ENCODE data around the gene TRIM37.
"Not testable (repeated sequence)": the region's sequence is repeated elsewhere in the genome, so short reads cannot be mapped to it uniquely, and the experiment has no call there.

The TRIM37 gene, protein sequence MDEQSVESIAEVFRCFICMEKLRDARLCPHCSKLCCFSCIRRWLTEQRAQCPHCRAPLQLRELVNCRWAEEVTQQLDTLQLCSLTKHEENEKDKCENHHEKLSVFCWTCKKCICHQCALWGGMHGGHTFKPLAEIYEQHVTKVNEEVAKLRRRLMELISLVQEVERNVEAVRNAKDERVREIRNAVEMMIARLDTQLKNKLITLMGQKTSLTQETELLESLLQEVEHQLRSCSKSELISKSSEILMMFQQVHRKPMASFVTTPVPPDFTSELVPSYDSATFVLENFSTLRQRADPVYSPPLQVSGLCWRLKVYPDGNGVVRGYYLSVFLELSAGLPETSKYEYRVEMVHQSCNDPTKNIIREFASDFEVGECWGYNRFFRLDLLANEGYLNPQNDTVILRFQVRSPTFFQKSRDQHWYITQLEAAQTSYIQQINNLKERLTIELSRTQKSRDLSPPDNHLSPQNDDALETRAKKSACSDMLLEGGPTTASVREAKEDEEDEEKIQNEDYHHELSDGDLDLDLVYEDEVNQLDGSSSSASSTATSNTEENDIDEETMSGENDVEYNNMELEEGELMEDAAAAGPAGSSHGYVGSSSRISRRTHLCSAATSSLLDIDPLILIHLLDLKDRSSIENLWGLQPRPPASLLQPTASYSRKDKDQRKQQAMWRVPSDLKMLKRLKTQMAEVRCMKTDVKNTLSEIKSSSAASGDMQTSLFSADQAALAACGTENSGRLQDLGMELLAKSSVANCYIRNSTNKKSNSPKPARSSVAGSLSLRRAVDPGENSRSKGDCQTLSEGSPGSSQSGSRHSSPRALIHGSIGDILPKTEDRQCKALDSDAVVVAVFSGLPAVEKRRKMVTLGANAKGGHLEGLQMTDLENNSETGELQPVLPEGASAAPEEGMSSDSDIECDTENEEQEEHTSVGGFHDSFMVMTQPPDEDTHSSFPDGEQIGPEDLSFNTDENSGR

DNA sequence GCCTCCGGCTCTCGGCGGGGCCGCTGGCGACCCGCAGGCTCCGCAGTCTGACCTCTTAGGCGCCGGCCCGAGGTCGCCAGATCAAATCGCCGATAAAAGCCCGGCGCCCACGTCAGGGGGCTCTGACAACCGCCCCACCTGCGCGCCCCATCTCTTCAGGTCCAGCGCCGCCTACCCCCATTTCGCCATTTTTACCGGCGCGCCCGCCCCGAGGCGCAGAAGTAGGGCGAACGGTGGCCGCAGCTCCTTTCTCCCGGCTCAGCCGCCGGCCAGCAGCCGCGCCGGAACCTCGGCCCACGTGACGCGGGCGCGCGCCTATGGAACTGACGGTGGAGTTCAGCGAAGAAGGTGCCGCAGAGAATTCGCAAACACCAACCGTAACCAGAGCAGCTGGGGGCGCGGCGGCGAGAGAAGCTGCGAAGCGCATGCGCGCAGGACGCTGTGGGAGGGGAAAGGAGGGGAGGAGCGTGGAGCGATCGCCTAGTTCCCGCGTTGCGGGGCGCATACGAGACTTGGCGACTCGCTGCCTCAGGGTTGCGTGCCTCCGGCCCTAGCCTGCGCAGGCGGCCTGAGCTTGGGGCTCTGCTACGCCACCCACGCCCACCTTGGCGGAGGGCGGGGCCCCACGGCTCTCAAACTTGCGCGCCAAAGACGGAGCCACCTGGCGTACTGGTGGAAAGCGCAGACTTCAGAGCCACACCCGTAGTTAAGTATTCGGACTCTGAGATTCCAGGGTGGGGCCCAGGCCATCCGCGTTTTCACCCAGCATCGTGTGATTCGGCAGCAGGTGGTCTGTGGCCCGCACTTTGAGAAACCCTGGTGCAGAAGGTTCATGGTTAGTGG, at the start of gene TRIM37:
Gene TRIM37, minus strand, starts transcription at position 418 of the 843 bp plus-strand sequence. CDS start 419 bp downstream, outside the sequence.
- peak; percentile 98 for DNase-seq (ENCODE audit: low read depth)

DNA sequence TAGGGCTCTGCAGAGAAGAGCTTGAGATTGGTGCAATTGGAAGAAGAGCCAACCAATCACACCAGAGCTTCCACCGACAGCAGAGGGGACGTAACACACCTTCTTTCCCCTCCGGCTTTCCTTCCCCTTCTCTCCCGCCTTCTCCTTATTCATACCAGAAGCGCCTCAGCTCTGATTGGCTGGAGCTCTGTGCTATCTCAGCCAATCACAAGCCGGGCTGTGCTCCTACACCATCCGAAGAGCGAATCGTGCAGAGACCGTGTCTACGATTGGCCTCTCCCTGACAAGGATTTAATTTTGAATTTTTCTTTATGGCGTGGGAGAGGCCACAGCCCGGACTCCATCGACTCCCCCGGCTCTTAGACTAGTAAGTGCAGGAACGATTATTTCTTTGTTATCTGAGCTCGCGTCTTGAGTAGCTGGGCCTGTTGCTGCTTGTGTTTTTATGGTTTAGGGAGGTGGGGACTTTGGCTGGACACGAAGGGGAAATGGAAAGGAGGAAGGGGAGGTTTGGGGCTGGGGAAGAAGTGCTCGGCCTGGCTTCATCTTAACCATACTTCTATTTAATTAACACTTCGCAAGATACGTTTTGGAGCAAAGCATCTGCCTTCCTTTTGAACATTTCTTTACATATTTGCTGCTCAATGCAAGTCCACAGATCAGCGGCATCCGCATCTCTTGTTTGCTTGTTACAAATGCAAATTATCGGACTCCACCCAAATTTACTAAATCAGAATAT, 48.9 kb upstream of the TRIM37 start, which contains the start of gene PRR11:
Gene PRR11, plus strand, starts transcription at position 308 of the 739 bp plus-strand sequence. CDS start 14,007 bp downstream, outside the sequence.
- DNase-seq (ENCODE audit: low read depth), result peak; percentile 83

DNA sequence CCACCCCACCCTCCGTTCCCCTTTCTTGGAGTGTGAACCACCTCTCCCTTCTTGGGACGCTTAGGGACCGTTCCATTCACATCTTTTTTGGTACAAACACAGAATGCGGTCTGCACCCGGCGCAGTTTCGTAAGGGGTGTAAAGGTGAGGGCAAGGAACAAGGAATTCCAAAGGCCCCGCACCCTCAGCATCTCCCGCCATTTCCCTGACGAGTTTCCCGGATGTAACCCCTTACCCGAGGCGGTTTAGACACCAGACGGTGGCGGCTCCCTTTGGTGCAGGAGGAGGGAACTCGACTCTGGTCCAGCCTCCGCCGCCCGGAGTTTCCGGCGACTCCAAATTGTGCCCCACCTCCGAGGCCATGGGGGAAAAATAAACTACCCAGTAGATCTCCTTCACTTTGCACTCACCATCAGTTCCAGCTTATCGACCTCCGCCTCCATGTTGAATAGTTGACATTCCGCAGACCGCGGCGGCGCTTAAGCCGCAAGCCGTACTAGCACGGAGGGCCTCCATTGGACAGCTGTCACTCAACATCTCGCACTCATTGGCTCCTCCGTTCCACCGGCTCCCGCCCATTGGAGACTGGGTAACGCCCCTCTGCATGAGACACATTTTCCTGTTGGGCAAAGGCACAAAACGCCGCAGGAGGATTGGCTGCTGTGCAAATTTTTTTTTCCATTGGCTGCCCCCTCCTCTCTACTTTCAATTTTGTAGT, 48.2 kb upstream of the TRIM37 start, which contains the start of gene SKA2:
Gene SKA2, minus strand, starts transcription at position 466 of the 718 bp plus-strand sequence. Its CDS starts 23 bp downstream, at position 443.
- DNase-seq (ENCODE audit: low read depth), result peak; percentile 95

DNA sequence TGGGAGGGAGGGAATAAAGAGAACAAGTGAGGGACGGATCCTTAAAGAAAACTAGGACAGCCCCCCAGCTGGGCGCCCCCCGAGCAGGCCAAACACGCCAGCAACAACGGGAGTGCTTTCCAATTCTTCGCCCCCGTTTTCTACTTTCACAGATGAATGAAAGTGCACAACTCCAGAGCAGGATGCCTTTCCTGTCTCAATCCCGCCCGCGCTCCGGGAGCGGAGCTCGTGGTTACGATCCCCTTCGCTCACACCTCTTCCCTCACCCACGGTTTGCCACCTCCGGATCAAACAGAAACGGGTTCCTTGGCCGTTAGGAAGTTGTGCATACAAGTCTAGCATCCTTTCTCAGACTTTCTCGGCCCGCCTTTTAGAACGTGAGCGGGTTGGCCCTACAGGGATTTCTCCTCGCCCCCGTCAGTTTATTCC, 47.6 kb upstream of the TRIM37 start:
- peak; percentile 6 for DNase-seq (ENCODE audit: low read depth)

DNA sequence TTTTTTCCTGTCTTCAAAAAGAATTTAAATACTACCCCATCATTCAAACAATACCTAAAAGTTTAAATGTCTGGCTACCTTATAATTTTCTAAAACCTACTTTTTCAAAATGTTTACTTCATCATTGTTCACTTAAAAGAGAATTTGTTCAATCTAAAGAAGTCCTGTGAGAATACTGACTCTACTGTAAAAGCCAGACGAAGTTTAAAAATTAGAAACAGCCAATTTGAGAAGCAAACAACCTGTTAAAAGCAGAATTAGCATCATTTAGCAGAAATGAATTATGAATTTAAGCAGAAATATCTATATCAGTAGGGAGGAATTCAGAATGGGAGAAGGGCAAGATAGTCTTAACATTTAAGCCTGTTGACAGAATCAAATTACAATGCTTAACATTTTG, 46.2 kb upstream of the TRIM37 start:
- DNase-seq (ENCODE audit: low read depth), result no peak

DNA sequence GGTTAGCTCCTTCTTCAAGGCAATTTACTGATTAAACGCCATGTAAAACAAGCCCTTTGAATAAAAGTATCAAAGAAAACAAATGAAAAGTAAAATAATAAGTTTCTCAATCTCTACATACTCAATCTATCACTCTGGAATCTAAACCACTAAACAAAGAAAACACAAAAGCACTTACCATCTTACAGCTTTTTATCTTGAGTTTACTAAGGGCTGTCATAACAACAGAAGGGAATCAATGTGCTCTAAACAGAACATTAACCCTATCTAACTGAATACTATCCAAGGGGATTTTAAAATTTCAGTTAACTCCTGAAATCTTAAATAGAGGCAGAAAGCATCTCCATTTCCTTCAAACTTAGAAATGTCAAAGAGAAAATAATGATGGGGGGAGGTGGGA, 44.9 kb upstream of the TRIM37 start:
- no peak for DNase-seq (ENCODE audit: low read depth)

DNA sequence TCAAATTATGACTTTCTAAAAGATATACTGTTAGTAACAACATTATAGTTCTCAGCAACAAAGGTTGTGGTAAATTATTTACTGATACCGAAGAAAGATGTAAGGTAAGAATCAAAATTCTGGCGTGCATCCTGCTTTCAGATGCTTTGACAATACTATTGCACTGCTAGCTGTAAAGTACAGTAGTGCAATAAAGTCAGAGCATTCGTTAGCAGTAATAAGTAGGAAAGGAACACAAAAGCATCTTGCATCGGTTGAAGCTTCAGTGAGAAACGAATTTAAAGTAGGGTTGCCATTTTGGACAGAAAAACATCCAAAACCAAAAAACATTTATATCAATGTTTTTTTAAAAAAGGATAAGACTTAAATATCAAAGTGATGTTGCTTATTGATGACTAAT, 44.3 kb upstream of the TRIM37 start:
- no peak for DNase-seq (ENCODE audit: low read depth)

DNA sequence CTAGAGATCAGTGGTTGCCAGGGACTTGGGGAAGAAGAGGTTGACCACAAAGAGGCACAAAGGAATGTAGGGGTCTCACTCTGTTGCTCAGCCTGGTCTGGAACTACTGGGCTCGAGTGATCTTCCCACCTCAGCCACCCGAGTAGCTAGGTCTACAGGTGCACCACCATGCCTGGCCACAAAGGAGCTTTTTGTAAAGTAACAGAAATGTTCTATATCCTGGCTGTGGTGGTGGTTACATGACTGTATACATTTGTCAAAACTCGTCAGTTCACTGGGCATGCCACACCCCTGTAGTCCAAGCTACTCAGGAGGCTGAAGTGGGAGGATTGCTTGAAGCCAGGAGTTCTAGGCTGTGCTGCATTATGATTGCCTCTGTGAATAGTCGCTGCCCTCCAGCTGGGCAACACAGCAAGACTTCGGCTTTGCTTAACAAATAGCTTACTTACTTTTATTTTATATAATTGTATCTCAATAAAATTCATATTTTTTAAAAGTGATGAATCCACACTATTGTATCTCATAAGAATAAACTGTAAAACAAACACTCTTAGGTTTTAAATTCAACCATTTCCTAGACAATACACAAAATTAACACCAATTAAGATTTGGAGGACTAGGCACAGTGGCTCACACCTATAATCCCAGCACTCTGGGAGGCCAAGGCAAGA, 43.3 kb upstream of the TRIM37 start:
- no peak for DNase-seq (ENCODE audit: low read depth)

DNA sequence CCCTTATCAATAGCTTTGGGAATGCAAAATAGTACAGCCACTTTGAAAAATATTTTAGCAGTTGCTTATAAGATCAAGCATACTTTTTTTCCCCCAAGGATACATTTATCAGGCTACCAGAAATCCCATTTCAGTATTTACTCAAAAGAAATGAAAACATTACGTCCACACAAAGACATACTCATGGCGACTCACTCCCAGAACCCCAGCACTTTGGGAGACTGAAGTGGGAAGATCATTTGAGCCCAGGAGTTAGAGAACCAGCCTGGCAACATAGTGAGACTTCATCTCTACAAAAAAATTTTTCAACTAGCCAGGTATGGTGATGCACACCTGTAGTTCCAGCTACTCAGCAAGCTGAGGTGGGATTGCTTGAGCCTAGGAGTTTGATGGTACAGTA, 42.4 kb upstream of the TRIM37 start:
- no peak for DNase-seq (ENCODE audit: low read depth)

DNA sequence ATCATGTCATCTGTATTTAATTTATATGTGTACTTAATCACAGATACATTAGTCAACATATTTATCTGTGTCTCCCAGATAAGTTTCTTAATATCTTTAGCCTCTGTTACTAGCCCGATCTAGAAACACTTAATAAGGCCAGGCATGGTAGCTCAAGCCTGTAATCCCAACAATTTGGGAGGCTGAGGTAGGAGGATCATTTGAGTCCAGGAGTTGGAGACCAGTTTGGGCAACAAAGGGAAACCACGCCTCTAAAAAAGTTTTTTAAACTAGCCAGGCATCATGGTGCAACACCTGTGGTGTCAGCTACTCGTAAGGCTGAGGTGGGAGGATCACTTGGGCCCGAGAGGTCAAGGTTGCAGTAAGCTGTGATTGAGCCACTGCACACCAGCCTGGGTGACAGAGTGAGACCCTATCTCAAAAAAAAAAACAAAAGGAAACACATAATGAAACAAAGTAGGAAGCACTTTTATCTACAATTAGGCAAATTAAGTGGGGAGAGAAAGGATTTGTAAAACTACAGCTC, 39.0 kb upstream of the TRIM37 start:
- DNase-seq (ENCODE audit: low read depth), result no peak

DNA sequence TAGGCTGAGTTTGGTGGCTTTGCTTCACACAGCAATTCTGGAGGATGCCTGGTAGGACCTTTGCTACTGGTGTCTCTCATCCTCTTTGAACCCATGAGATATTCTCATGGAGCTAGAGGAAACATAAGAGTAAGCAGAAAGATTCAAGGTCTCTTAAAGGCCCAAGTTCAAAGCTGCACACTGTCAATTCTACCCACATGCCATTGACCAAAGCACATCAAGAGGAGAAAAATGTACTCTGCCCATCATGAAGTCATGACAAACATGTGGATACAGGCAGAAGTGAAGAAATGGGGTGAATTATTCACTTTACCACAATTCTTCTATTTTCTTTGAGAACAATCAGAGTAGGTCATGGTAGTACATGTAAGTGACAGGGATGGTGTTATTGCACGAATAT, 35.2 kb upstream of the TRIM37 start:
- DNase-seq (ENCODE audit: low read depth), result no peak

DNA sequence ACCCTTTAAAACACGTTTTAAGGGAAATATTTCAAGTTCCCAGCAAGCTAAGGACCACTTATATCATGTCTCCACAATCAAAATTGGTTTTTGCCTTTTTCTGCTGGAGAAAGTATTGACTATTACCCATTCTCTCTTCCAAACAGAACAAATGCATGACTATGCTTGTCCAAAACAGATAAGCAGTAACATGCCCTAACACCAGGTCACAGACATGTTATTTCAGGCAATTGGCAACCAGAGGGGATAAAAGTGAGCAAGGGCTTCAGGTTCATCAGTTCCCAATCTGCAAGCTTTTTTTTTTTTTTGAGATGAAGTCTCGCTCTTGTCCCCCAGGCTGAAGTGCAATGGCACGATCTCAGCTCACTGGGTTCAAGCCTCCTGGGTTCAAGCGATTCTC, 33.3 kb upstream of the TRIM37 start:
- no peak for DNase-seq (ENCODE audit: low read depth)

DNA sequence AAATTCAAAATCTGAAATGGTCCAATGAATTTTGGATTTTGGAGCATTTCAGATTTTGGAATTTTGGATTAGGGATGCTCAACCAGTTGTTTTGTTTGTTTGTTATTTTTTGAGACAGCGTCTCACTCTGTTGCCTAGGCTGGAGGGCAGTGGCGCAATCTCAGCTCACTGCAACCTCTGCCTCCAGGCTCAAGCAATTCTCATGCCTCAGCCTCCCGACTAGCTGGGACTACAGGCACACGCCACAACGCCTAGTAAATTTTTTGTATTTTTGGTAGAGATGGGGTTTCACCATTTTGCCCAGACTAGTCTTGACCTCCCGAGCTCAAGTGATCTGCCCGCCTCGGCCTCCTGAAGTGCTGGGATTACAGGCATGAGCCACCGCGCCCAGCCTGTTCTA, 31.7 kb upstream of the TRIM37 start:
- not testable (repeated sequence) for DNase-seq (ENCODE audit: low read depth)

DNA sequence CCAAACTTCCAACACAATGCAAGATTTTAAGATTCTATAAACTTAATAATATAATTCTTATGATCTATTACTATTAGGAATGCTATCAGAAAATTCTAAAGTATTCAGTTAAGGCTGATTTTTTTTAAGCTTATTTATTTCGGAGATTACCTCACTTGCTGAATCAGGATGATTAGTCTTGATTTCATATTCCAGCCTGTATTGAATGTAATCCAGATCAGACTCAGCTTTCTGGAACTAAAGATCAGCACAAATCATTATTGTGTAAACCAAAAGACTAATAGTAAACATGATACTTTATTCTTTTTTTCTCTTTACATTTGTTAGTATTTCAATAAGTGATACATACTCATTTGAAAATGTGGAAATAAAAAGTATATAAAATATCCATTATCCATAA, 24.5 kb upstream of the TRIM37 start:
- DNase-seq (ENCODE audit: low read depth), result no peak

DNA sequence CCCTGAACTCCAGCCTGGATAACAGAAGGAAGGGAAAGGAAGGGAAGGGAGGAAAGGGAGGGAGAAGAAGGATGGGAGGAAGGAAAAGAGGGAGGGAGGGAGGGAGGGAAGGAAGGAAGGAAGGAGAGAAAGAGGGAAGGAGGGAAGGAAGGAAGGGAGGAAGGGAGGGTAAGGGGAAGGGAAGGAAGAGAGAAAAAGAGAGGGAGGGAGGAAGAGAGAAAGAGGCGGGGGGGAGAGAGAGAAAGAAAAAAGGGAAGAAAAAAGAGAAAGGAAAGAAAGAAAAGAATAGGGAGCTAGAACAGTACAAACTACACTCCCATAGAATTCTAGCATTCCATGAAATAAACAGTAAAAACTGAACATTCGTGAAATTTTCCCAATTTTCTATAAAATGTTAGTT, 23.1 kb upstream of the TRIM37 start:
- no peak for DNase-seq (ENCODE audit: low read depth)

DNA sequence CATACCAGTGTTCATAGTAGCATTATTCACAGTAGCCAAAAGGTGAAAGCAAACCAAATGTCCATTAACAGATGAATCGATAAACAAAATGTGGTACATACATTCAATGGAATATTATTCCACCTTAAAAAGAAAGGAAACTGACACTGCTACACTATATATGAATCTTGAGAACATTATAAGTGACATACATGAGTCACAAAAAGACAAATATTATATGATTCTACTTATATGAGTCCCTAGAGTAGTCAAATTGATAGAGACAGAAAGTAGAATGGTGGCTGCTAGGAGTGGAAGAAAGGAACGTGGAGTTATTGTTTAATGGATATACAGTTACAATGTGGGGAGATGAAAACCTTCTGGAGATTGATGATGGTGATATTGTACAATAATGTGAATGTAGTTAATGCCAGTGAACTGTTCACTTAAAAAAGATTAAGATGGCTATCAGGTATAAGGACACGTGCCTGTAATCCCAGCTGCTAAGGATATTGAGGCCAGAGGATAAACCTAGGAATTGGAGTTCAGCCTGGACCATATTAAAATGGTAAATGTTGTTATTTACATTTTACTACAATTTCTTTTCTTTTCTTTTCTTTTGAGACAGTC, 20.2 kb upstream of the TRIM37 start:
- no peak for DNase-seq (ENCODE audit: low read depth)

DNA sequence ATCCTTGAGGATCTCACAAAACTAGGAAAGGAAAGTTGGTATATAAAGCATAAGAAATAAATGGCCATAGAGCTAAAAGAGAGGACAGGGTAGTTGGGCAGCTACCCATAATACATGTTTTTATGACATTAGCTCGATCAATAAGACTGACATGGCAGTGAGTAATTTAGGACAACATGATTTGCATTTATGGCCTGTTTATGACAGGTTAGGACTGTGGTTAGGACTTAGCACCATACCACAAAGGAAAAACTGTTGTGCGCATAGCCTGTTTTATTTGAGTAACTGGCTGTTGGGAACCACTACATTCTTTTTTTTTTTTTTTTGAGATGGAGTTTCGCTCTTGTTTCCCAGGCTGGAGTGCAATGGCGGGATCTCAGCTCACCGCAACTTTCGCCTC, 18.0 kb upstream of the TRIM37 start:
- DNase-seq (ENCODE audit: low read depth), result no peak

DNA sequence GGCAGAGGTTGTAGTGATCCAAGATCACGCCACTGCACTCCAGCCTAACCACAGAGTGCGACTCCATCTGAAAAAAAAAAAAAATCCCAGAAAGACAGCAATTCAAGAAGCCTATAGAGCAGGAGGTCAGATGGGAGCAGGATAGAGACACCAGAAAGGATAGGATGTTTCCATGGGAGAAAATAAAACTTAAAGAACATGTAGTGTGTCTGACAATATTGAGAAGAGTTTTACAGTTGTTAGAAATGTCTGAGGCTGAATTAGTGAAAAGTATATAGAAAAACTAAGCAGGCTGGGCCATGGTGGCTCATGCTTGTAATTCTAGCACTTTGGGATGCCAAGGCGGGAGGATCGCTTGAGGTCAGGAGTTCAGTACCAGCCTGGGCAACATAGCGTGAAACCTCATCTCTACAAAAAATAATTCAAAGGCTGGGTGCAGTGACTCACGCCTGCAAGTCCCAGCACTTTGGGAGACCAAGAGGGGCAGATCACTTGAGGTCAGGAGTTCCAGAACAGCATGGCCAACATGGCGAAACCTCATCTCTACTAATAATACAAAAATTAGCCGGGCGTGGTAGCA, 15.3 kb upstream of the TRIM37 start:
- no peak for DNase-seq (ENCODE audit: low read depth)

DNA sequence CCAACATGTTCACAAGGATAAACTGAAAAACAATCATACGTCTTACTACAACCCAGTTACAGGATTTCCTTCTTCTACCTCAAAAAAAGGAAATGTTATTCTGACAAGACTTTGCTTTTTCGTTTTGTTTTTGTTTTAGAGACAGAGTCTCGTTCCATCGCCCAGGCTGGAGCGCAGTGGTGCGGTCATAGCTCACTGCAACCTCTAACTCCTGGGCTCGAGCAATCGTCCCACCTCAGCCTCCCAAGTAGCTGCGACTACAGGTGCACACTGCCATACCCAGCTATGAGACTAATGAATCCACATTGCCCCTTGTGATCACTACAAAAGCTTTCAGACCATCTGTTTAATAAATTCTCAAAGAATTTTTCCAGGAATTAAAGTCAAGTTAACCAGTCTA, 8.8 kb upstream of the TRIM37 start:
- DNase-seq (ENCODE audit: low read depth), result no peak

Data from activated T-helper 9 cell treated with anti-CD3 and anti-CD28 coated beads, Interleukin-2, amount 50 U/mL, for 16 hours (primary cell).